Activated T-cell treated with anti-CD3 and anti-CD28 coated beads for 1 hour (primary cell): Measurements from ENCODE around the gene GASK1A.
"Not testable (repeated sequence)": the region's sequence is repeated elsewhere in the genome, so short reads cannot be mapped to it uniquely, and the experiment has no call there.

Experiments
- DNase-seq: peaks from one replicate; pipeline ENCODE4 v3.0.0-alpha.2; 2020; ENCODE audit warnings: low read depth

Gene GASK1A

DNA sequence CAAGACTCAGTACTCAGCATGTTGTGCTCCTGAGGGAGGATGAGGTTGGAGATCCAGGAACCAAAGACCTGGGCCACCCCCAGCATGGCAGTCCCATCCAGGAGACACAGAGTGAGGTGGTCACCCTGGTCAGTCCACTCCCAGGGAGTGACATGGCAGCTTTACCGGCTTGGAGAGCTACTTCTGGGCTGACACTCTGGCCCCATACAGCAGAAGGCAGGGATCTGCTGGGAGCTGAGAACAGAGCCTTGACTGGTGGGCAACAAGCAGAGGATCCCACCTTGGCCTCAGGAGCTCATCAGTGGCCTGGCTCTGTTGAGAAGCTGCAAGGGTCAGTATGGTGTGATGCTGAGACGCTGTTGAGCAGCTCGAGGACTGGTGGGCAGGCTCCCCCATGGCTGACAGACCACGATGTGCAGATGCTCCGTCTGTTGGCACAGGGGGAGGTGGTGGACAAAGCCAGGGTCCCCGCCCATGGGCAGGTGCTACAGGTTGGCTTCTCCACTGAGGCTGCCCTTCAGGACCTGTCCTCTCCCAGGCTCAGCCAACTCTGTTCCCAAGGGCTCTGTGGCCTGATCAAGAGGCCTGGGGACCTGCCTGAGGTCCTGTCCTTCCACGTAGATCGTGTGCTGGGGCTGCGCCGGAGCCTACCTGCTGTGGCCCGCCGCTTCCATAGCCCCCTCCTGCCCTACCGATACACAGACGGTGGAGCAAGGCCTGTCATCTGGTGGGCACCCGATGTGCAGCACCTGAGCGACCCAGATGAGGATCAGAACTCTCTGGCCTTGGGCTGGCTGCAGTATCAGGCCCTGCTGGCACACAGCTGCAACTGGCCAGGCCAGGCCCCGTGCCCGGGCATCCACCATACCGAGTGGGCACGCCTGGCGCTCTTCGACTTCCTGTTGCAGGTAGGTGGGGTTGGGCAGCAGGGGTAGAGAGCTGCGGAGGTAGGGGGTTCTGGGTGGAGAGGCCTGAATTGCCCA lies 53.8 kb downstream of the GASK1A start:
- DNase-seq, result no peak

DNA sequence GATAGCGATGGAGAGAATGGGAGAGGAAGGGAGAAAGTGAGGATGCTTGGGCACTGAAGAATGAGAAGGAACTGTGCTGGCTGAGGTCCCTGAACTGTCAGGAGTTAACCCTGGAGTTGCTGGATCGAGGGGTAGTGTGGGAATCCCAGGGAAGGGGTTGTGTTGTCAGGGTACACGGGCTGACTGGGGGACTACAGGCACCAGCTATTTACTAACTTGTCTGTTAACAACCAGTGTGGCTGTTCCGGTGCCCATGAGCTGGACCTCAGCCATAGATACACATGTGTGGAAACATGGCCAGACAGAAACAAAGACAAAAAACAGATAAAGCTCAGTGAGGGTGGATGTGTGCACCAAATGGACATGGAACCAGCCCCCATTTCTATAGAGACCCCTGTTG lies 55.1 kb downstream of the GASK1A start:
- no peak for DNase-seq

DNA sequence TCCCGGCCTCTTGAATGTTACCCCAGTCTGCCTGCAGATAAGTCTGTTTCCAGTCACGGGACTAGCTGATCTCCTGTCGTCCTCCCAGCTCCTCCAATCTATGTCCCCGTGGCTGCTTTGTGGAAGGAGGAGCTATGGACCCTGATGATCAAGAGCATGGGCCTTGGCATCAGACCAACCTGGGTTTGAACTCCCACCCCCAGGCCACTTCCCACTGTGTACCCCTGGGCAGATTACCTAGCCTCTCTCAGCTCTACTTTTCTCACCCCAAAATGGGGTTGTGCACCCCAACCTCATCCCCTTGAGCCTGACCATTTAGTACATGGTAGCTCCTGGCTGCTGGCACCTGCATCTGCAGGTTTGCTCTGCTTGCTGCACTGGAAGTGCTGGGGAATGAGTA lies 55.8 kb downstream of the GASK1A start:
- no peak for DNase-seq

DNA sequence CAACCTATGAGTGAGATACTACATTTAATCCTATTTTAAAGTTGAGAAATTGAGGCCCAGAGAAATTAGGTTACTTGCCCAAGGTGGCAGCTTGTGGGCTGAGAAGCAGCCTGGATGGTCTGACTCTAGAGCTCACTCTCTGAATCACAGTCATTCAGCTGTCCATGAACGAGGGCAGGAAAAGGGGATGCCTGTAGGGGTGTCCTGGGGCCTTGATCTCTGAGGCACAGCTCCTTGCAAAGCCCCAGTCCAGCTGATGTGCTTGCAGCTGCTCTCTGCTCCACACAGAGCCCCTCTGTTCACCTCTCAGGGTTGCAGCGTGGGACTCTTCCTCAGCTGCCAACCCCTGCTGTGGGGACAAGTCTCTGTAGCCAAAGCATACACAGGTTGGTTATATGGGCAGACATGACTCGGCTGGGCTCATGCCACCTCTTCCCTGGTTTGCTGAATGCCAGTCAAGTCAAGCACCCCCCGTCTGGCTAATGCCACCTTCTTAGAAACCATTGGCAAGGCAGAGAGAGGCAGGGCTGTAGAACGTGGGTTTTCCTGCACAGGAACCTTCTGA lies 56.8 kb downstream of the GASK1A start:
- DNase-seq, result no peak

DNA sequence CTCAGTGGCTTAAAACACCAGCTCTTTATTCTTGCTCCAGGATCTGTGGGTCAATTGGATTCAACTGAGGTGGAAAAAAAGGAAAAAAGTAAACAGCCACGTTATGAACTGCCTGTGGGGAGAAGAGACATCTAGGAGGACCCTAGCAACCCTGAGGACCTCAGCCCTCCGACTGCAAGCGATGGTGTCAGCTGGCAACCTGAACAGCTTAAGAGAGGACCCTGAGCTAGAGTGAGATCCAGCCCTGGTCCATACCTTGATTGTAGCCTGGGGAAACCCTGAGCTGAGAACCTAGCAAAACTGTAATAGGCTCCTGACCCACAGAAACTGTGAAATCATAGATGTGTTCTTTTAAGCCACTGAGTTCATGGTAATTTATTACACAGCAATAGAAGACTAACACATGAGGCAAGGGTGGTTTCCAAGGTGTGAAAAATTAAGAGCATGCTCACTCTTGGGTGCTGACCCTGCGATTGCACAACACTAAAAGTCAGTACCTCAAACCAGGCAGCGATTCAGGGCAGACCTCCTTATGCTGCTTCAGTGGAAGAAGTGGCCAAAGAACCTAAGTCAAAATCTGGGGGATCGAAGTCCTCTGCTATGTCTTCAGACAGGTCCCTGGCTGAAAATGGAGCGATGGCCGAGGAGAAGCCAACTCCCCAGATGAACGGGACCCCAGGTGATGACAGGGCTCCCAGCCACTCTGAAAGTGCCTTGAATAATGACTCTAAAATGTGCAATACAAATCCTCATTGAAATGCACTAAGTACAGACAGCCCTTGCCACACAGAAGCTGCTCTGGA lies 57.7 kb downstream of the GASK1A start:
- no peak for DNase-seq

DNA sequence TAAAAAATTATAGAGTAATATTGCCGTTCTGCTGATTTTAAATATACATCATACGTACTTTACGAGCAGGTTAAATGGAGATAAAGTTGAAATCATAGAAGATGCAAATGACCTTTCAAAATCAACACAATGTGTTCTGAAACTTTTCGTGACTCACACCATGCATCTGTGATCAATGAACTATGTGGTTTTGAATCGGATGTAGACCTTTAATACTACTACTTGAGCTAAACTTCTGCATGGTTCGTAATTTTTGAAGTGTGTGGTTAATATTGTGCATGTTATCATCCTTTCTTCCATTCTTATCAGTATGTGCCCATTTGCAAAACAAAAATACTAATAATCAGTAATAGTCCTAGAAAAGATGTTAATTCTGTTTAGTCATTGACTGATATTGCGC lies 58.9 kb downstream of the GASK1A start:
- no peak for DNase-seq

DNA sequence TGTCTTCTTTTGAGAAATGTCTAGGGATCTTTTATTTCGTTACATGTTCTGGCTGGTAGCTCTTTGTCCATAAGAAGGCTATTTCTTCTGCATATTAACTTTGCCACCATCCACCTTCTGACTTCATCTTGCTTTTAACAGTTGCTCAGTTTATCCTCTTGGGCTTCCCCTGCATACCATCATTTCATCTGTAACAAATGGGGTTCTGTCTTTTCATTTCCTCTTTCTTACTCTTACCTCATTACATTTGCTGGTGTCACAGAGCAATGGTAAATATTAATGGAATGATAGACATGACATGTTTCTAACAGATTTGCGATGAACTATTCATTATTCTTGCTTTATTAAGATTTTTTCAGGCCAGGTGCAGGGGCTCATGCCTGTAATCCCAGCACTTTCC lies 62.4 kb downstream of the GASK1A start:
- DNase-seq, result no peak

DNA sequence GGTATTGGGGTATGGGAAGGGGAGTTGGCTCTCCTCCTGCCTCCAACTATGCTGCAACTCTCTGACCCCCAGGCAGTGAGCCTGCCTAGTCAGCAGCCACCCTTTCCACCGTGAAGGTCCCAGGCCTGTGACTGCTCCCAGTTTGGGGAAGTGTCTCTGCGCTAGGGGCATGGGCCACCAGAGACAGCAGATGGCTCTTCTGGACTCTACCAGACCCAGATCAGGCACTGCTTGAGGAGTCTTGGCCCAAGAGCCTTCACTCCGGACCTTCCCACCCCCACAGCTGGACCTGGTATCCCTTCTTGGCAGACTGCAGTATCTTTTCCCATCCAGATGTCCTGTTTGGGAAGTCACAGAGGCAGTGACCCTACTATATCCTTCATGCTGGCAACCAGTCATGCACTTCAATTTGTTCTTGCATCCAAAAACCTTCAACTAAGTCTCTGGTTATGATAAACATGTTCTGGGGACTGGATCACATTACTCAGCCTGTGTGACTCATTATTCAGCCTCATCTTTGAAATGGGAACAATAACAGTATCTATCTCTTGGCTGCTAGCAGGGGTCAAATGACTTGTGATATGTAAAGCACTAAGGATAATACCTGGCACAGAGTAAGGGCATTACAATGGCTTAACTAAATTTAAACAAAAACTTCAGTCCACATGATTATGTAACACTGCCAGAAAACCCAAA lies 64.1 kb downstream of the GASK1A start:
- no peak for DNase-seq

DNA sequence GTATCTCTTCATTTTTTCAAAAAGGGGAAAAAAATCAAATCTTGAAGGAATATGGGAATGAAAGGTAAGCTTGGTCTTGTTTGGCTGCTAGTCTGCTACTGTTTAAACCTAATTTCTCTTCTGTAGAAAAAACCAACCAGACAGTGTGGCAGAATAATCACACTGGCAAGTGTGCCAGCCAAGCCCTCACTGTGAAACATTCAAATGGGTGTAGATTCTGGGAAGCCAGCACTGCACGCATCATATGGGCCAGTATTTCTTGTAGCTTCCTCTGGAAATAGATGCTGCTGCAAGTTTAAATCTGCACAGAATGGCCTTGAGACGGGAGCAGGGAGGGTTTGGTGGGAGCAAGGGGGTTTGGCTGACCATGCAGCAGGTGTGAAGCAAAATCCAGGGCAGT lies 64.7 kb downstream of the GASK1A start:
- DNase-seq, result no peak

DNA sequence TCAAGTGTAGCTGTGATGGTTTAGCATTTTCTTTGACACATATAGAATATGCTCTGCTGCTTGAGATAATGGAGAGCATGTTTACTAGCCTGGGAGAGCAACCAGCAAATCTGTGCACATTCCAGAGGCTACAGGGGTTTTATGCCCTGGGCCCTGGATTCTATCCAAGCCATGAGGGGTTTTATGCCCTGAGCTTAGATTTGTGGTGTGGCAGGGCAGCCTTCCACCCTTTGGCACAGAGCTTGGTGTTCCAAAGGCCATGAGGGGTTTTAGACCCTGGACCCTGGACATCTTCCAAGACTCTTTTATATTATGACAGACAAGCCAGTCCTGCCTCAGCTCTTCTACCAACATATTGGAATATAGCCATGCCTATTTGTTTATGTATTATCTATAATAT lies 66.0 kb downstream of the GASK1A start:
- DNase-seq, result not testable (repeated sequence)

DNA sequence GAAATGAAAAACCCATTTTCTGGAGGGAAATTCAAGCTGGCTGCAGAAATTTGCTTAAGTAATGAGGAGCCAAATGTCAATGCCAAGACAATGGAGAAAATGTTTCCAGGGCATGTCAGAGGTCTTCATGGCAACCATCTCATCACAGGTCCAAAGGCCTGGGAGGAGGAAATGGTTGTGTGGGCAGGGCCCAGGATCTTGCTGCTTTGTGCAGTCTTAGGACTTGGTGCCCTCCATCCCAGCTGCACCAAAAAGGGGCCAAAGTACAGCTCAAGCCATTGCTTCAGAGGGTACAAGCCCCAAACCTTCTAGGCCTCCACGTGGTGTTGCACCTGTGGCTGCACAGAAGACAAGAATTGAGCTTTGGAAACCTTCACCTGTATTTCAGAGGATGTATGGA lies 67.5 kb downstream of the GASK1A start:
- DNase-seq, result no peak

DNA sequence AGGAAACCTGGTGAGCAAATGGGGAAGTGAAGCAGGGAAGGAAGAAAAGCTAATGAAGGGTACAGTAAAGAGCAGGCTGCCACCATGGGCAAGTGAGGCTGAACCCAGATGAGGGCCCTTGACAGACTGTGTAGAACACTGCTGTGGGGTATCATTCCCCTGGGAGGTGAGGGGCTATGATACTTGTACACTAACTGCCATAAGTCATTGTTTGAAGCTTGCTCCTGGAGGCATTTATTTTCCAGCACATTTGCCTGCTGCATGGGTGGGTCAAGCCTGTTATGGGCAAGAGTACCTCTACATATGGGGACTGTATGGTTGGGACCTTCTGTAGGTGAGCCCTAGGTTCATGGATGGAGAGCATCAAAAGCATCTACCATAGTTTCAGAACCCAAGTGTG lies 69.4 kb downstream of the GASK1A start:
- DNase-seq, result no peak

DNA sequence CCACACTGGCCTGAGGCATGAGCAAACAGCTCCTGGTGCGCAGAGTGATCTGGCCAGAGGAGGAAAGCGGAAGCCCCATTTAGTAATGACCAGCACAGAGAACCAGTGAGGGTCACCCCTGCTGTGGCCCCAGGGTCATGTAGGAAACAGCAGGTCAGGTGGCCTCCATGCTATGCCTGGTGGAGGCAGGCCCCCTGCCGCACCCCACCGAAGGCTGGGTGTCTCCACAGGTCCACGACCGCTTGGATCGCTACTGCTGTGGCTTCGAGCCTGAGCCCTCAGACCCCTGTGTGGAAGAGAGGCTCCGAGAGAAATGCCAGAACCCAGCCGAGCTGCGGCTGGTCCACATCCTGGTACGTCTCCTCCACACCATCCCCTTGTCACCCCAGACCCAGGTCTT lies 74.2 kb downstream of the GASK1A start:
- DNase-seq, result no peak

DNA sequence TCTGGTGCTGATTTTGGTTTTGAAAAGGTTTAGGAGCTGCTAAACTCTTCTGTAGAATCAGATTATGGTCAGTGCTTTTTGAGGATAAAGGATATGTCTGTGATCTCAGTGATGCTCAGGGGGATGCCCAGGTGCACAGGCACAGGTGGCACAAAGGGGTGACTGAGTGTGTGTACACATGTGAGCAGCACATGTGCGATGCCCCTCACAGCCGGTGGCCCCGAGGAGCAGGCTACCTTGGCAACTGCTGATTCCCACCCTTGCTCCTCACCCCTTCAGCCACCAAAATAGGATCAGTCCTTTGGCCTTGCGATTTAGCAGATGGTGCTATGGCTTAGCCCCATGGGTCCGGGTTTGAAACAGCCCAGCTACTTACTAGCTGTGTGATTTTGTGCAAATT lies 75.6 kb downstream of the GASK1A start:
- no peak for DNase-seq

DNA sequence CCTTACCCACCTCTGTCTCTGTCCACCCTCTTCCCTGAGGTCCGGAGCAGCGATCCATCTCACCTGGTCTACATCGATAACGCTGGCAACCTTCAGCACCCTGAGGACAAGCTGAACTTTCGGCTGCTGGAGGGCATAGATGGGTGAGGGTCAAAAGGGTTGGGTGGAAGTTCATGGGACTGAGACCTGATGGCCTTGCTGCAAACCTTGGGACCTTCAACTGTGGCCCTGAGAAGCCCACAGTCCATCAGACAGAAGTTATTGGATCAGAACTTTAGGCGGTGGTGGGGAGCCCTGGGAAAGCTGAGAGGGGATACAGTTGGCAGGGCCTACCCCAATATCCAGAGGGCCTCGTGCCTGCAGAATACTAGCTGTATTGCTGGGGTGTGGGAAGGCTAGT lies 76.3 kb downstream of the GASK1A start:
- DNase-seq, result no peak

DNA sequence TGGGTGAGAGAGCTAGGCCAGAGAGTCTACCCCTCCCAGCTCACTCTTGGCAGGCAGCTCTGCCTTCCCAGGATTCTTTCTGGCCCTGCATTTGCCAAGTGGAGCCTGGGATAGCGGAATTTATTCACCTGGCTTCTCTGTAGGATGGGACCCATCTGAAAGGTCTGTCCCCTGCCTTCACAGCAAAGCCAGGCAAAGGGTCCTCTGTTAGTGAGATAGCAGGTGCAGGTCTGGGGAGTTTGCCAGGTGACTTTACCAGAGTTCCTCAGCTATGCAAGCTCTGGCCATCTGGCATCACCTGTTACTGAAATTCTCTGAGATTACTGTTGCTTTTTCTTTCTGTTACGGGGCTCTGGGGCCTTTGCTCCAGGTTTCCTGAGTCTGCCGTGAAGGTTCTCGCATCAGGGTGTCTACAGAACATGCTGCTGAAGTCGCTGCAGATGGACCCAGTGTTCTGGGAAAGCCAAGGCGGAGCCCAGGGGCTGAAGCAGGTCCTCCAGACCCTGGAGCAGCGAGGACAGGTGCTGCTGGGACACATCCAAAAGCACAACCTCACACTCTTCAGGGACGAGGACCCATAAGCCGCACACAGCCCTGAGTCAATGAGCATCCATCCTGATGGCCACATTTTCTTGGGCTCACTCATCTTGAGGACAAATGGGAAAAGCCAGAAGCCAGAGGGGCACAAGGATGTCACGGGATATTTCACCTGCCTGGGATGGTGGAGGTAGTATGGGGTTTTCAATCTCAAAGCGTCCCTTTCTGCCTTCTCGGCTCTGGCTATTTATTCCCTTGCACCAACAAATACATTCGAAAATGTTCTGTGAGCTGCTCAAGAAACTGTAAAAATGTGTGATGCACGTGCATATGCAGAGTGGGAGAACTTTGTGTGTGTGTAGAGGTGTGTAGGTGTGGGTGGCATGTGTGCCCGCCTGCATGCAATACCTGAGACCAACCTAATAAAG lies 77.0 kb downstream of the GASK1A start:
- DNase-seq, result no peak

DNA sequence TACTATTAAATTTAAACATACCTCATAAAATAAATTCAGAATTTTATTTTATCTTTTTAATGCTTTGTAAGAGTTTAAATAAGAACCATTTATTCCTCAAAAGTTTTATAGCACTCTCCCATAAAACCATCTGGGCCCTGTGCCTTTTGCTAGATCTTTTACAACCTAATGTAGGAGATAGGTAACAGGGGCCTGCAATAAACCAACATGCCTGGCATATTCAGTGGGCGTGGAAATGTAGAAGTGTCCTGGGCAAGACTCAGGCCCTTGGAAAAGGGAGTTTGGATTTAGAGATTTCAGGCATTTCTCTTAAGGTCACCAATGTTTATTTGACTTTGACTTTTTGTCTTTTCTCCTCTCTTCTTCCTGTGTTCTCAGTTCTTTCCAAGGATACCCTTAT lies 80.3 kb downstream of the GASK1A start:
- no peak for DNase-seq

DNA sequence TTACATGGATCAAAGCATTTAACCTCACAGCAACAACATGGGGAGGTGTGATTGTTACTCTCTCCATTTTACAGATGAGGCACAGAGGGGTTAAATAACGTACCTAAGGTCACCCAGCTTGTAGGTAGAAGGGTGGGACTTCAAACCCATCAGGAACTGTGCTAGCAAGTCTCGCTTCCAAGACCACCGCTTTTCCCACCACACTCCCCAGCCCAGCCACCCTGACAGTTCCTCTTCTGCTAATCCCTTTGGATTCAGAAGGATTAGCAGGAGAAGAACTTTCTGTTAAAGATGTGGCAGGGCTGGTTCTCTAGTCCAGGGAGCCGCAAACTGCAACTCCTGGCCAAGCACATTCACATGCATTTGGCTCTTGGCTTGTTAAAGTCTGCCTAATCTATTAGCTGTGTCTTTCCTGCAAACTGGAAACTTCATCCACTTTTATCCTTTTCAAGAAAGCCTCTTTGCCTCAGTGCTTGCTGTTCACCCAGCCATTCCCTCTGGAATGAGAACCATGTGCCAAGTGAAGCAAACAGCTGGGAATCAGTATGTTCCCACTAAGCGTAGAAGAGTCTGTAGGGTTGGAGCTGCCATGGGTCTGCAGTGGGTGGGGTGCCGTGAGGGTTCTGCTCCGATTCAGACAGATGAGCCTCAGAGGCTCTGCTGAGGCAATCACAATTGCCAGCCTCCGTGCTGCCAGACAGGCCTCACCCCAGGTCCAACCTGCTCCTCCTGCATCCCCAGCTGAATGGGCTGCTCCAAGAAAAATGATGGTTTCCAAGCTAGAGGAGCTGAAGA lies 82.2 kb downstream of the GASK1A start:
- DNase-seq, result no peak

DNA sequence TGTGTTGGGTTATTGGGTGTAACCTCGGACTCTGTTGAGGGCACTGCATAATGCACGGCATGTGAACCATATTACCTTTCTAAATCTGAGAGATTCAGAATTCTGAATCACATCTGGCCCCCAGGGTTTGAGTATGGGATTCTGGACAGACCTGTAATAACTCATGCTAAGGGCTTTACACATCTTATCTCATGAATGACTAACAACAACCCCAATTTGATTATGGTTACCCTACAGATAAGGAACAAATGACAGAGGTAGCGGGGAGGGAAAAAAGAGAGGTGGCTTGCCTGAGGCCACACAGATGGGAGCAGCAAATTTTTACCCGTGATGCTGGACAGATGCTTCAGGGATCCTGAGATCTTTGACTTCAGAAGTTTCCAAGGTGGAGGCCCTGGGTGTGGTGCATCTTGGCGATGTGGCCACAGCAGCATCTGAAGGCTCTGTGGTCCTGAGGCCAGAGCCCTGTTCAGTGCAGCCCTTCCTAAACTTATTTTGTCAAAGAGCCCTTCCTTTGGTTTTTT lies 83.0 kb downstream of the GASK1A start:
- no peak for DNase-seq

DNA sequence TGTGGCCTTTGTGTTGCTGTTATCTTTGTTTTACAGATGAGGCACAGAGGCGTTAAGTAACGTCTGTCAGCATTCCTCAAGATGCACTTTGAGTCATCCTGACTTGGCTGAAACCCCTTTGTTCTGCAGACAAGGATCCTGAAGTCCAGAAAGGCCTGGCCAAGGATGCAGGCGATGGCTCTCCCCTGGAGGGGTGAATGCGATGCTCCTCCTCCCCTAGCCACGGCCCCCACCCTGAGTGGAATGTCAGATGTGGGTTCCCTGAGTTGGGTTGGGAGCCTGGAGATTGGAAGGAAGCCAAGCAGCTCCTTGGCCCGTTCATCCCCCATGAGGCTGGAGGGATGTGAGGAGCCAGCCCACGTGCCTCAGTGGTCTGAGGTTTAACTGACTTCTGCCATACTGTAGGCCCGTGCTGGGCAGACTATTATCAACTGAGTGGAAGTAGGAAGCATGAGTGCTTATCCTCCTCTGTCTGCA lies 83.5 kb downstream of the GASK1A start:
- no peak for DNase-seq
